DMS79 (cell line): Measurements from ENCODE around the gene SLC37A3.
A peak's percentile ranks its signal among the peaks of the same experiment; 100 is the strongest.
"Not testable (repeated sequence)": the region's sequence is repeated elsewhere in the genome, so short reads cannot be mapped to it uniquely, and the experiment has no call there.

ENCODE experiments used
- DNase-seq: peaks from one replicate; lab custom pipeline; 2025; lab: John Stamatoyannopoulos, UW

Gene SLC37A3, protein sequence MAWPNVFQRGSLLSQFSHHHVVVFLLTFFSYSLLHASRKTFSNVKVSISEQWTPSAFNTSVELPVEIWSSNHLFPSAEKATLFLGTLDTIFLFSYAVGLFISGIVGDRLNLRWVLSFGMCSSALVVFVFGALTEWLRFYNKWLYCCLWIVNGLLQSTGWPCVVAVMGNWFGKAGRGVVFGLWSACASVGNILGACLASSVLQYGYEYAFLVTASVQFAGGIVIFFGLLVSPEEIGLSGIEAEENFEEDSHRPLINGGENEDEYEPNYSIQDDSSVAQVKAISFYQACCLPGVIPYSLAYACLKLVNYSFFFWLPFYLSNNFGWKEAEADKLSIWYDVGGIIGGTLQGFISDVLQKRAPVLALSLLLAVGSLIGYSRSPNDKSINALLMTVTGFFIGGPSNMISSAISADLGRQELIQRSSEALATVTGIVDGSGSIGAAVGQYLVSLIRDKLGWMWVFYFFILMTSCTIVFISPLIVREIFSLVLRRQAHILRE

DNA sequence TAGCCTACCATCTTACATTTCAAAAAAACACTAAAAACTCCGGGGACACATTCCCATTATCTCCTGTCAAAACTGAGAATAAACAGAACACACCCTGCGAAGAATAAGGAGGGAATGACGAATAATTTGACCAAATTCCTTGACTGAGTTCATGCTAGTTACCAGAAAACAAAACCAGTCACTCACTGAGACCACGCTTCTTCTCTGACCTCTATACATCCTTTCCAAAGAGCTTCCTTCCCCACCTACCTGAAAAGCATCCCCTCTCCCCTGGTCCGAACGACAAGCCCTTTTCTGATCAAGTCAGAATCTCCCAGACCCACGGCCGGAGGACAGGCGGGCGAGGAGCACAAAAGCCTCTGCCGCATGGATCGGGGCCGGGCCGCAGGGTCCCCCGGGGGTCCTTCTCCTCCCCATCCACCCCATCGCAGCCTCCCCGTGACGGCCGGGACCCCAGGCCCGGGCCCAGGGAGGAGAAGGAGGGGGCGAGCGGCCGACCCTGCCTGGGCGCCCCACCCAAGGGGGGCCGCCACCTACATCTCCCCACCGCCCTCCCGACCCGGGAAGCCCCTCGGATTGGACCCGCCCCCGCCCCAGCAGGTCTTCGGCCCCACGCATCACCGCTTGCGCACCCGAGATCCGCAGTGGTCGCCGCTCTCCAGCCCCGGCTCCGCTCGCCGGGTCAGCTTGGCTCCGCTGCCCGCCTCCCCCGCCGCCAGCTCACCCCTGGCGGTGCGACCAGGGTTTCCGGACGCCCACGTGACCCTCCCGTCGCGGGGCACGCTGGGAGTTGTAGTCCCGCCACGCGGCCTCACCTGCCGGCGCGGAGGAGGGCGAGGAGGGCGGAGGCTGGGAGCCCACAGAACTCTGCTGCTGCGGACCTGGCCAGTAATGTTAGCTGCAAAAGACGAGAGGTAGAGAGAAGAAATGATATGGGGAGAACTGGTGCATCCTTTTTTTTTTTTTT is at the start of gene SLC37A3:
TSS of gene SLC37A3 (minus strand) at position 747 of the 967 bp plus-strand sequence. CDS start 16,004 bp downstream, outside the sequence.
- DNase-seq = peak; percentile 55

DNA sequence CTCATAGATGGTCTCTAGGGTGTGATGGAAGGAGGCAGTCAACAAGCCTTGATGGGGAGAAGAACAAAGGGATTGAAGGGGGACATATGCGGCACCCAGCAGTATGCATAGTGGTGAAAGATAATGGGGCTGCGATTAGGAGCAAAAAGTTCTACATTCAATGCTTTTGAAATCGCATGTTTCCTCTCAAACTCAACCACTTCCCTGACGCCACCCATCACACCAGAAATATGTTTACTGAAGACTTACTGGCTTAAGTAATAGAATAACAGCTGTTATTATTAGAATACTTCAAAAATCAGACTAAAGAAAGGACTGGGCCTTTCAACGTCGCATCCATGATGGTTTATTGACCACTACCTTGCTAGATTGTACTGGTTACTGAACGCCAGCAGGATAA is 49.5 kb upstream of the SLC37A3 start:
- DNase-seq = no peak

DNA sequence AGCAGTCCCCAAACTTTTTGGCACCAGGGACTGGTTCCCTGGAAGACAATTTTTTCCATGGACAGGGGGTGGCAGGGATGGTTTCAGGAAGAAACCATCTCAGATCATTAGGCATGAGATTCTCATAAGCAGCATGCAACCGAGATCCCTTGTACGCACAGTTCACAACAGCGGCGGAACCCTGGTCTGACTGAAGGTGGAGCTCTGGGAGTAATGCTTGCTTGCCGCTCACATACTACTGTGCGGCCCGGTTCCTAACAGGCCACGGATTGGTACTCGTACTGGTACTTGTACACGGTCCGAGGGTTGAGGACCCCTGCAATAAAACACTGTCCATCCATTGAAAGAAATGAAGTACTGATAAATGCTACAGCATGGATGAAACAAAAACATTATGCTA is 48.1 kb upstream of the SLC37A3 start:
- no peak for DNase-seq

DNA sequence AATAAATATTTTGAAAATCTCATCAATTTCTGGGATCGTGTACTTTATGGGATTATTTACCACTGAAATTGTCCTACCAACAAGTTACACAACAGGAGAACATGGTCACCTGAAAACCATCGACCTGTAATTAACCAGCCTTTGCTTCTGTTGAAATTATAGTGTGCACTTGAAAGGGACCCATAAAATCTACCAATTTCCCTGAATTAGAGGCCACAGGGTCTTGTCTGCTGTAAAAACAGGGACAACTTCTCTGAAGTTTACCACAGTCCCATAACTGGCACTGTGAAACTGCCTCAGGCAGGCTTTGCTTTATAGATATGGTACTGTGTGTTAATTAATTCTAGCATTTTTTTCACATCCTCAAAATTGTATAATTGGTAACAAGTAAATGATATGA is 43.2 kb upstream of the SLC37A3 start:
- no peak for DNase-seq

DNA sequence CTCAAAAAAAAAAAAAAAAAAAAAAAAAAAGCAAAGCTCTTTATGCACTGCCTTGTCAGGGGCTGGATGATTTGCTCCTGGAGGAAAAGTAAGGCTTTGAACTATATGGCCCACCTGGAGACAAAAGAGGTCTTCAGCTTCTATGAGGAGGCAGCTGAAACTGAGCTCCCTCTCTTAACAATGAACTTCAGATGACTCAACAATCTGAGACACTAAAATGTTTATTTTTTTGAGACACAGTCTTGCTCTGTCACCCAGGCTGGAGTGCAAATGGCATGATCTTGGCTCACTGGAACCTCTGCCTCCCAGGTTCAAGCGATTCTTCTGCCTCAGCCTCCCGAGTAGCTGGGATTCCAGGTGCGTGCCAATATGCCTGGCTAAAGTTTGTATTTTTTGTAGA is 42.3 kb upstream of the SLC37A3 start:
- no peak for DNase-seq

DNA sequence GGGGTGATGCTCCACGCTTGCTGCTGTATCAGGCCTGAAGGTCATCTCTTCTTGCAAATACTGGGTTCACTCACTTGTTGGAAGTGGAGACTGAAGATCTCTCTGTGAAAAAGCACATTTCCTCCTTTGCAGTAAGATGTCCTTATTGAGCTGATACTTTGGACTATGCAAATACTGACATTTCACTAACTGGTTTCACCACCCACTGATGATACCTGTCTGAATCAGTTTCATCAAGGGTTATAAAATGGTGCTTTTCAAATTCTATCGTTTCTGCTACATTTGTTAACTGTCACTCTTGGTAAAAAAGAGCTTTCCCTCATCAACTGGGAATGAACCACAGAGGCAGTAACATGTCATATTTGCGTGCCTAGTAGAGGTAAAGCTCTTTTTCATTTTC is 41.0 kb upstream of the SLC37A3 start:
- DNase-seq = no peak

DNA sequence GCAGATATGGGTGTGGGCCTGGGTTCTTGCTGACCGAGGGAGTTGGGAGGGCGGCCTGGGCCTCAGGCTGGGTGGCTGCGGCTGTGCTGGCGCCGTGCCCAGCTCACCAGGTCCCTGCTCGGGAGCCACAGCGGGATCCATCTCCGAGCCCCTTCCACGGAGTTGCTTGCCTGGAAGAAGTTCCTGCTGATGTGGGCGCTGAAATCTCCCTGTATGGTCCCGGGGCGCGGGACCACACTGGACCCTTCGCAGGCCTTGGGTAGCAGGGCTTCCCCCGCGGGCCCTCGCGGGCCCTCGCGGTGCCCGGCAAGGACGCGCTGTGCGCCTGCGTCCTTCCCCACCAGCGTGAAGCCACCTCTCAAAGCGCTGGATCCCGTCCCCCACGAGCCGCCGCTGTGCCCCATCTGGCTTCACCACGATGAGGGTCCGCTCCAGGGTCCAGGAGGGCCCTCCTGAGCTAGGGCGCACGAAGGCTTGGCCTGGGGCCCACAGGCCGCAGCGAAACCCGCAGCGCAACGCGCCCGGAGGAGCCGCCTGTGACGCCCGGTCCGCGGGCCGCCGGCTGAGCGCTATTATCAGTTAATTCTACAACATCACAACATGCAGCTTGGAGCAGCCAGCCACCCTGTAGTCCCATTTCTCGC is 37.0 kb upstream of the SLC37A3 start:
- DNase-seq = no peak

DNA sequence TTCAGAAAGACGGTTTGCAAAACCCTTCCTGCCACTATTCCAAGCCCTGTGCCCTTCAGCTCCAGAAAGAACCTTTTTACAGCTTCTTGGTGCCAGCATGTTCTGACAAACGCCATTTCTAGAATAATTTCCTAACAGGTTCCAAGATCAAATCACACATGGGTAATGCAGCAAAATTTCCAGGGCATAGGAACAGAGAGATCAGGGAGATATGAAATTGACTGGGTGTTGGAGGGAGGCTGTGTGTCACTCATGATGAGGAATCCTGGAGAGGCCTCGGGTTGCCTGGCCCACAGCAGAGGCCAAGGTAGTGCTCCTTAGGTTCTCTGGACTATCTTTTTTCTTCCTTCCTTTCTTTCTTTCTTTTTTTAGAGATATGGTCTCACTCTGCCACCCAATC is 35.1 kb upstream of the SLC37A3 start:
- no peak for DNase-seq

DNA sequence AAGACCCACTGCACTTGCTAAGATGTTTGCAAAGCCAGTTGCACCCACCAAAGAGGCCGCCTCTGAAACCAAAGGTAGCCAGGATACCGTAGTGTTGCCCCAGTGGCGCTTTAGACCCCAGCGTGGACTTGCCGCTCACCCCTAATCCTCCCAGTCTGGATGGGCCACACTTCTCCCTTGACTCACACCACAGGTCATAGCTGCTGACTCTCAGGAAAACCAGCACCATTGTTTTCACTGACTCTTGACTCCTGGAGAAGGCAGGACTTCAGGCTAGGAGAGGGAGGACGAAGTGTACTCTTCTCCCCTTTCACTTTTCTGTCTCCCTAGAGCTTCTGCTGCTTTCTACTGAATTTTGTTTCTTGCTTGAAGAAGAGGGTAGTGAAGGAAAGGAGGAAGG is 27.8 kb upstream of the SLC37A3 start:
- DNase-seq = no peak

DNA sequence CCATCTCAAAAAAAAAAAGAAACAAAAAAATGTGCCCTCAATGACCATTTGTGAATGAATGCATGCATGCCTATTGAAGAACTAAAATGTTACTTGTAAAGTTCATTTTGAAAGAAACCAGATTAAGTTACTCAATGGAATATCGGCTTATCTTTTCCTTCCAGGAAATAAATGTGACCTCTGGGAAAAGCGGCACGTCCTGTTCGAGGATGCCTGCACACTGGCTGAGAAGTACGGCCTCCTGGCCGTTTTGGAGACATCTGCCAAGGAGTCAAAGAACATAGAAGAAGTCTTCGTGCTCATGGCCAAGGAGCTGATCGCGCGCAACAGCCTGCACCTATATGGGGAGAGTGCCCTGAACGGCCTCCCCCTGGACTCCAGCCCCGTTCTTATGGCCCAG is 27.4 kb upstream of the SLC37A3 start:
- DNase-seq = no peak

DNA sequence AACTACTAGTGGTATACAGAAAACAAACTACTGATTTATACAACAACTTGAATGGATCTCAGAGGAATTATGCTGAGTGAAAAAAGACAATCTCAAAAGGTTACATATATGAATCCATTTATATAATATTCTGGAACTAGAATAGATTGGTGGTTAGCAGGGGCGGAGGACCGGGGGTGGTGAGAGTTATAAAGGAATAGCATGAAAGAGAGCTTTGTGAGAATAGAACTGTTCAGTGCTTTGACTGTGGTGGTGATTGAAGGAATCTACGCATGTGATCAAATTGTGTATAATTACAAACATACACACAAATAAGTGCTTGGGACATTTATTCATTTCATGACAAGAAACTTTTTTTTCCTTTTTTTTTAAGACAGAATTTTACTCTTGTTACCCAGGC is 25.2 kb upstream of the SLC37A3 start:
- no peak for DNase-seq

DNA sequence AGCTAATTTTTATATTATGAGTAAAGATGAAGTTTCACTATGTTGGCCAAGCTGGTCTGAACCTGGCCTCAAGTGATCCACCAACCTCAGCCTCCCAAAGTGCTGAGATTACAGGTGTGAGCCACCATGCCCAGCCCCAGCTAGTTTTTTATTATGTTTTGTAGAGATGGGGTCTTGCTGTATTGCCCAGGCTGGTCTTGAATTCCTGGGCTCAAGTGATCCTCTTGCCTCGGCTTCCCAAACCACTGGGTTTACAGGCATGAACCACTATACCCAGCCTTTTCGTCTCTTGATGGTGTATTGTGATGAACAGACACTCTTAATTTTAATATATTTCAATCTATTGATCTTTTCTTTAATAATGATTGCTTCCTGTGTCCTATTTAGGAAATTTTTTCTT is 23.2 kb upstream of the SLC37A3 start:
- DNase-seq = no peak

DNA sequence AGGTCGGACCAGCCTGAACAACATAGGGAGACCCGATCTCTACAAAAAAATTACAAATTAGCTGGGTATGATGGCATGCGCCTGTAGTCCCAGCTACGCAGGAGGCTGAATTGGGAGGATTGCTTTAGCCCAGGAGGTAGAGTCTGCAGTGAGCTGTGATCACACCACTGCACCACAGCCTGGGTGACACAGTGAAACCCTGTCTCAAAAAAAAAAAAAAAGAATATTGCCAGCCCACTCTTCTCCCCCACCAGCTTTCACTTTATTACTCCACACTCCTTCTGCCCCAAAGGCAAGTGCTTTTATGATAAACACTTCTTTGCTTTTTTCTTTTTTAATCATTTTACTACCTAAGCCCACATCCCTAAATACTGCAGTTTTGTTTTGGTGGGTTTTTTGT is 20.3 kb upstream of the SLC37A3 start:
- no peak for DNase-seq

DNA sequence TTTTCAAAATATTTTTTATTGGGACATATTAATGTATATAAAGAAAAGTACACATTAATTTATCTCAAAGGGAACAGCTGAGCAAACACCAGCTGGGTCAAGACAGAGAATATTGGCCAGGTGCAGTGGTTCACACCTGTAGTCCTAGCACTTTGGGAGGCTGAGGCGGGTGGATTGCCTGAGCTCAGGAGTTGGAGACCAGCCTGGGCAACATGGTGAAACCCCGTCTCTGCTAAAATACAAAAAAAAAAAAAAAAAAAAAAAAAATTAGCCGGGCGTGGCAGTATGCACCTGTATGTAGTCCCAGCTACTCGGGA is 19.8 kb upstream of the SLC37A3 start:
- DNase-seq = not testable (repeated sequence)

DNA sequence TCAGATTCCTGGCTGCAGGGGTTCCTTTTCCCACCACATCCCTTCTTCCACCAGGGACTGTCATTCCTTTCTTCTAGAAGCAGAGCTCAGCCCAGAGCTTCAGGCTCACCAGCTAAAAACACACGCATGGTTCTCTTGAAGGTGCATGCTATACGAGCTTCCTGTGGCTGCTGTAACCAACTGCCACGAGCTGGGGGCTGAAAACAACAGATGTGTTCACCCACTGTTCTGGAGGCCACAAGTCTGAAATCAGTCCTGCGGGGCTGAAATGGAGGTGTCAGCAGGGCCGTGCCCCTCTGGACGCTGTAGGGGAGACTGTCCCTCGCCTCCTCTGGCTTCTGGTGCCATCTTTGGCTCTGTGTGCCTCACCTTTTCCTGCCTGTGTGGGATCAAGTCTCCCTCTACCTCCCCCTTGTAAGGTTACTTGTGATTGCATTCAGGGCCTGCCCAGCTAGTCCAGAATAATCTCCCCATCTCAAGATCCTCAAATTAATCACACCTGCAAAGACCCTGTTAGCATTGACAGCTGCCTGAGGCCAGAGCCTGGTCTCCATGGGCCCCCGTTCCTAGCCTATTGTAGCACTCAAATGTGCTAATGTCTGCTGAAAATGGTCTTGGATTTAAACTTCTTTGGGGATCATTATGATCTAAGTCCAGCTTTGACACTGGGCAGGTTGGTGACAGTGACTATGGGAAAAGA is 19.3 kb upstream of the SLC37A3 start:
- no peak for DNase-seq

DNA sequence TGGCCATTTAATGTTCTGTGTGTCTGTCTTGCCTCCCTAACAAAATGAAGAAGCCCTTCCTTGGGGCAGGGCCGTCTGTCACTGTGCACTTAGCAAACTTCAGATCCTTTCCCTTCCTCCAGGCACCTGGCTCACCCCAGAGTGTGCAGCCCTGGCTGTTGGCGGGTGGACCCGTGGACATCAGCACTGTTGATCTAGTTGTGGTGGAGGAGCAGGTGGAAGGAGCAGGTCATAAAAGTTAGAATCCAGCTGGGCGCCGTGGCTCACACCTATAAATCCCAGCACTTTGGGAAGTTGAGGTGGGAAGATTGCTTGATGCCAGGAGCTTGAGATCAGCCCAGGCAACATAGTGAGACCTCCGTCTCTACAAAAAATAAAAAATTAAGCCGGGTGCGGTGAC is 18.2 kb upstream of the SLC37A3 start:
- DNase-seq = no peak

DNA sequence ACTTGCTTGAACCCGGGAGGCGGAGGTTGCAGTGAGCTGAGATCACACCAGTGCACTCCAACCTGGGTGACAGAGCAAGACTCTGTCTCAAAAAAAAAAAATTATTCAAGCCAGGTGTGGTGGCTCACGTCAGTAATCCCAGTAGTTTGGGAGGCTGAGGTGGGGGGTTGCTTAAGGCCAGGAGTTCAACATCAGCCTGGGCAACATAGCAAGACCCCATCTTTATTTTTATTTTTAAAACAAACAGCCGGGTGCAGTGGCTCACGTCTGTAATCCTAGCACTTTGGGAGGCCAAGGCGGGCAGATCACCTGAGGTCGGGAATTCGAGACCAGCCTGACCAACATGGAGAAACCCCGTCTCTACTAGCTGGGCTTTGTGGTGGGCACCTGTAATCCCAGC is 17.5 kb upstream of the SLC37A3 start:
- DNase-seq = not testable (repeated sequence)

DNA sequence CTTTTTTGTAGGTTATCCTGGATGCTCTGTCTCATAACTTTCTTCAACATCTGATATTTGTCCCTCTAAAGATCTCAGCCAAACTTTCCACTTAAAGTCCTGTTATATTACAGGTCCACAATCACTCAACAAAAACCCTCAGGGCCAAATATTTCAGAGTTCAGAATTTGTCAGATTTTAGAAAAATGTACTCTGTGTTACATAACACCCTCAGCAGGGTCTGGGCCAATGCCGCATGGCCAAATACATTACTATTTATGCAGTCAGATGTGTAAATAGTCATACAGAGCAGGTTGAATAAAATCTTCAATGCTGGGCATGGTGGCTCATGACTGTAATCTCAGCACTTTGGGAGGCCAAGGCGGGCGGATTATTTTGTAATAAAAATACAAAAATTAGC is 17.0 kb upstream of the SLC37A3 start:
- no peak for DNase-seq

DNA sequence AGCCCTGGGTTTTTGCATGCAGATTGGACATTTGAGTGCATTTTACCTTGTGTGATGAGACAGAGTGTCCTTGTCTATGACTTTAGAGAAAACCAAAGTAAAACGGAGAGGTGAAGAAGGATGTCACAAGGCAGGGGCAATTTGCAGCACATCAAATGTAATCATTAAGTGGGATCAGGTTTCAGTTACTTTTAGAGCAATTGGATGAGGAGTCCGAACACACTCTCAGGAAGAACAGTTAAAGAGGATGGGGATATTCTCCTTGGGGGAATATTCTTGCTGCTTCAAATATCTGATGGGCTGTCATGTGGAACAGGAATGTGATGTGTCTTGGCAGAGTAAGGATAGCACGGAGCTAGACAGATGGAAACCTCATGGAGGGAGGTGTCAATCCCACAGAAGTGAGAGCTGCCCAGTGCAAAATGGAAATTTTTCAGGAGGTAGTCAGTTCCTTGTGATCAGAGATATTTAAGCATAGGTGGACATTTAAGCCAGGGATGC is 6.3 kb upstream of the SLC37A3 start:
- no peak for DNase-seq

DNA sequence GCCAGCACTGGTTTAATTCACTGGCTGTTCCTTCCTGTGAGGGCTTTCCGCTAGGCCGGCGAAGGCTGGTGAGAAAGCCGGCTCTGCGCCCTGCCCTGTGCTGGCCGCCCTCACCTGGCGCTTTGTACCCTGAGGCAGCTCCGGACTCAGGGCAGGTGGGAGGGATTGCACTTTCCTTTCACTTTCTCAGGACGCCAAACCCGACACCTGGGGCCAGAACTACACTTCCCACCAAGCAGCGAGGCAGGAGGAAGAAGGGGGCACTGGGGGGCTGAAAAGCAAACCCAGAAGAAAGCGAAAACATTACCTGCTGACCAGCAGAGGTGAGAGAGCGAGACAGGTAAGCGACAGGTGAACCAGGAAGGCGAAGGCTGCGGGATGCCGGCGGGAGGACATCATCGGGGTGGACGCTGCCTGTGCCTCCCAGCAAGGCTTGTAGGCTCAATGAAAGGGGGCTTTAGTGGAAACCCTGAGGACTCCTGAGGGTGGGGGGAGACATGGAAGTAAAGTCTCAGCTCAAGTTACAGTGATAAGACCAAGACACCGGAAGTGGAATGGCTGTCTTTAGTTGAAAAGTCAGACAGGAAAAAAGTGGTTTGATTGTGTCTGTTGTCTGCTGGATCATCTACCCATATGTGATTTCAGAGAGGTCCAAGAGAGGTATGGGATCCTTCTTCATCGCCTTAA is 5.7 kb upstream of the SLC37A3 start, which contains the start of gene RAB19:
TSS of gene RAB19 (plus strand) at position 181 of the 687 bp plus-strand sequence. CDS start 3,589 bp downstream, outside the sequence.
- DNase-seq = peak; percentile 50
